Measurements from ENCODE around the gene LSM12.

LSM12 gene

DNA sequence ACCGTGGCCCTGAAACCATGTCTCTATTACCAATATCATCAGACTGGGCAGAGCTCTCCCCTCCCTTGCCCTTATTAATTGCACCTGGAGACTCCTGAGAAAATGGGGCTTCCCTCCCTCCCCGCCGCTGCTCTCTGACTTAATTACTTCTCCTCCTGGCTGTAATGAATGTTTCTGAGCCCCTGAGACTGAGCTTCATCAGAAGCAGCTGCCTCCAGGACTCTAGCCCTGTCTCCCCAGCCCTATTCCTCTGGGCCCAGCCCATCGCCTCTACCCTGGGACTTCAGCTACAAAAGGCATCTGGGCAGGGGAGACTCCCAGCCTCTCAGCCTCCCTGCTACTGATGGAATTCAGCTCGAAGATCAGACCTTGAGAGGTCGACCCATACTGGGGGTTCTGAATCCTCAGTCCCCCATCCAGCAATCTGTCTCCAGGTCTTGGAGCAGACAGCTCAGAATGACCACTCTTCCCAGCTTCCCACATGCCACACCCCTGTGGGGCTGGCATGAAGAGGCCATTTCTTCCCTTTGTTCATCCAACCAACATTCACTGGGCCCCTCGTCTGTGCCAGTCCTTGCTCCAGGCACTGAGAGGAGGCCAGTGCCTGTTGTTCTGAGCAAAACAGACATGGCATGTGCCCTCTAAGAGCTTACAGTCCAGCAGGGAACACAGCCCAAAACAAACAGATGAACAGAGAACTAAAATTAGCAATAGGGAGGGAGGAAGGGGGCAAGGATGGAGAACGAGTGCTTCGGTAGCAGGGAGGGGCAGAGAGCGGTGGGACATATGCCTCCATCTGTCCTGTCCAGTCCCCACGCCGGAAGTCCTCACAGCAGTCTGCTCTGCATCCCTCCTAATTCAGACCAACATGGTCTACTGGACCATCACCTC is 79.1 kb downstream of the LSM12 start:
- DNase-seq (no peak), ATAC-seq (no peak)

DNA sequence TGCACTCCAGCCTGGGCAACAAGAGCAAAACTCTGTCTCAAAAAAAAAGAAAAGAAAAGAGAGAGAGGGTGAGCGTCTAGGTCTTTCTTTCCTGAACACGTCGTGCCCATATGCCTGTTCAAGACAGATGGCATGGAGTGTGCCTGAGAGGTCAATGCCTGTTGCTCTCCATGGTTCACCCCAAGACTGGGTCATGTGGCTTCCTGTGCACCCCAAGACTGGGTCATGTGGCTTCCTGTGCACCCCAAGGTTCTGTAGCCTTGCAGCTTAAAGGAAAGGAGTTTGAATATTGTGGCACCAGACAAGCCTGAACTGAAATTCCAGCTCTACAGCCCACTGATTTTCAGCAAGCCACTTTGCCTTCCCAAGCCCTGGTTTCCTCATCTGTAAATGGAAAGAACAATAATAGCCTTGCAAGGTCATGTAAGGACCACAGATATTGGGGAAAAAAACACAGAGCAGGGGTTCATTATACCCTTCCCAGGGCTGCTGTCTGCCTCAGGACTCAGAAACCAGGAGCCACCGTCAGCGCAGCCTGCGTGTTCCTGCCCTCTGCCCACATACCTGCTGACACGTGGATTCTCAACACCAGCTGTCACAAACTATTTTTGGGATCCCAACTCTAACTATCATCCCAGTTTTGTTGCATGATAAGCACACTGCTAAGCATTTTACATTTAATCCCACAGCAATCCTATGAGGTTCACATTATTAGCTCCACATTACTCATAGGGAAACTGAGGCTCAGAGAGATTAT is 80.1 kb downstream of the LSM12 start:
- ATAC-seq (no peak), DNase-seq (no peak)

DNA sequence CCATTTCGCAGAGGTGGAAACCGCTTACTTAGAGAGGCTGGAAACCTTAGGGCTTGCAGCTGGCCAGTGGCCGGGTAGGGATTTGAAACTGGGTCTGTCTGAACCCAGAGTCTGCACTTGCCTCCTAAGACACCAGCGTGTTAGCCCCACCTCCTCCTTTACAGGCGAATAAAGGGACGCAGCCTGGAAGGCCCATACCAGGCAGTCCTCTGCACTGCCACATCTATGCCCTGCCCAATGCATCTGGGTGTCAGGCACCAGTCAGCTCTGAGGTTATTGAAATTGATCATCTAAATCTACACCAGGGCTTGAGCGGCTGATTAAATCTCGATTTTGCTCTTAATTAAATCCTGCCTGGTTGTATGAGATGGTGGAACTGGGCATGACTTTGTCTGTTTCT is 82.0 kb downstream of the LSM12 start:
- DNase-seq (no peak), ATAC-seq (no peak)

Data from stimulated activated naive CD8-positive, alpha-beta T cell treated with anti-CD3 and anti-CD28 coated beads, Interleukin-15, Interleukin-2, amounts not matched to agents 100 U/mL and 50 U/mL, for 24 hours (primary cell).